HFFc6 (cell line): ENCODE data around the gene EXOC3L2. TPM values are rescaled to one million over a fixed set of nuclear protein-coding genes. Genes with fewer than 3 reads are reported as not detected.
"Not testable (repeated sequence)": the region's sequence is repeated elsewhere in the genome, so short reads cannot be mapped to it uniquely, and the experiment has no call there.

ENCODE experiments used
- DNase-seq: peaks from one replicate; pipeline ENCODE4 v3.0.0-alpha.2; 2018
- H3K27ac Mint-ChIP-seq: 2 replicates; pipeline ENCODE4 v1.8.0; 2020; ENCODE audit warnings: mild to moderate bottlenecking, mixed read lengths
- H3K27me3 Mint-ChIP-seq: 2 replicates; pipeline ENCODE4 v1.8.0; 2021; ENCODE audit warnings: mild to moderate bottlenecking, moderate library complexity, mixed read lengths; ENCODE audit not compliant: insufficient read depth
- H3K36me3 Mint-ChIP-seq: 2 replicates; pipeline ENCODE4 v1.8.0; 2021; ENCODE audit warnings: low read depth, mixed read lengths
- H3K4me1 Mint-ChIP-seq: 2 replicates; pipeline ENCODE4 v1.8.0; 2020; ENCODE audit warnings: low read depth, mixed read lengths
- H3K4me3 Mint-ChIP-seq: 2 replicates; pipeline ENCODE4 v1.8.0; 2020; ENCODE audit warnings: mild to moderate bottlenecking, moderate library complexity, mixed read lengths
- H3K9me3 Mint-ChIP-seq: 2 replicates; pipeline ENCODE4 v1.8.0; 2020; ENCODE audit warnings: mild to moderate bottlenecking, mixed read lengths
- total RNA-seq, 6 experiments: library from RNA; stranded (reverse); fragmentation: NEBNext Ultra II Directional; extraction: Animal tissue kit (Norgen Biotek cat#: 25700); gene quantifications; 2 replicates in 1 of 6; 3 replicates in 5 of 6; pipeline ENCODE4 v1.2.3, GENCODE V29; 2021
- TF ChIP-seq, protein P1 (sequence below): fragments of 200-600 bp; sonication (generic); IDR thresholded peaks from 2 replicates; pipeline ENCODE4 v1.5.0; 2021; ENCODE audit warnings: antibody characterized with exemption, mild to moderate bottlenecking

EXOC3L2 gene
- total RNA-seq, 6 experiments from 2014 or later = 0.10 TPM; not detected in 5

GRCh38 chr19:45275370-45275971 is 30.3 kb upstream of the EXOC3L2 start:
- no peaks in the 10 kb centered on the region for H3K9me3 Mint-ChIP-seq
- DNase-seq = no peak
- TF ChIP-seq, protein P1, sequence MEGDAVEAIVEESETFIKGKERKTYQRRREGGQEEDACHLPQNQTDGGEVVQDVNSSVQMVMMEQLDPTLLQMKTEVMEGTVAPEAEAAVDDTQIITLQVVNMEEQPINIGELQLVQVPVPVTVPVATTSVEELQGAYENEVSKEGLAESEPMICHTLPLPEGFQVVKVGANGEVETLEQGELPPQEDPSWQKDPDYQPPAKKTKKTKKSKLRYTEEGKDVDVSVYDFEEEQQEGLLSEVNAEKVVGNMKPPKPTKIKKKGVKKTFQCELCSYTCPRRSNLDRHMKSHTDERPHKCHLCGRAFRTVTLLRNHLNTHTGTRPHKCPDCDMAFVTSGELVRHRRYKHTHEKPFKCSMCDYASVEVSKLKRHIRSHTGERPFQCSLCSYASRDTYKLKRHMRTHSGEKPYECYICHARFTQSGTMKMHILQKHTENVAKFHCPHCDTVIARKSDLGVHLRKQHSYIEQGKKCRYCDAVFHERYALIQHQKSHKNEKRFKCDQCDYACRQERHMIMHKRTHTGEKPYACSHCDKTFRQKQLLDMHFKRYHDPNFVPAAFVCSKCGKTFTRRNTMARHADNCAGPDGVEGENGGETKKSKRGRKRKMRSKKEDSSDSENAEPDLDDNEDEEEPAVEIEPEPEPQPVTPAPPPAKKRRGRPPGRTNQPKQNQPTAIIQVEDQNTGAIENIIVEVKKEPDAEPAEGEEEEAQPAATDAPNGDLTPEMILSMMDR = no peak
- peaks cover 10% of the 10 kb centered on the region for H3K36me3 Mint-ChIP-seq
- no peaks in the 10 kb centered on the region; the same call in 1 of the 2 replicates for H3K27me3 Mint-ChIP-seq
- H3K4me1 Mint-ChIP-seq = no peaks in the 10 kb centered on the region
- no peak overlapping the region for H3K4me3 Mint-ChIP-seq
- H3K27ac Mint-ChIP-seq = no peak overlapping the region

DNA sequence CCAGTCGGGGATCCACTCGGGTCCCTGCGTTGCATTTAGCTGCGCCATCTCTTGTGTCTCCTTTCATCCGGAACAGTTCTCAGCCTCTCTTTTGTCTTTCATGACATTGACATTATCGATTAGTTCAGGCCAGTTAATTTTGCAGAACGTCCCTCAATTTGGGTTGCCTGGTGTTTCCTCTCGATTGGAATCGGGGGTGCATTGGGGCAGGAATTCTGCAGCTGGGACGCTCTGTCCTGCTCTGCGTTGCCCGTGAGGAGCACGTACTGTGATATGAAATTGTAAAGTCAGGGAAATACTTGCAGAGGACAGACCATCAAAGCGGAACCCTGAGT is 28.3 kb upstream of the EXOC3L2 start:
- TF ChIP-seq, protein P1 = no peak
- H3K36me3 Mint-ChIP-seq = peaks cover 10% of the 10 kb centered on the region
- no peak for DNase-seq
- no peaks in the 10 kb centered on the region for H3K9me3 Mint-ChIP-seq
- no peaks in the 10 kb centered on the region for H3K4me1 Mint-ChIP-seq
- H3K27ac Mint-ChIP-seq = no peak overlapping the region
- H3K27me3 Mint-ChIP-seq = peaks cover 1% of the 10 kb centered on the region; the same call in 1 of the 2 replicates
- H3K4me3 Mint-ChIP-seq = no peak overlapping the region

GRCh38 chr19:45271735-45272108 is 26.5 kb upstream of the EXOC3L2 start:
- Mint-ChIP-seq H3K27ac (no peak overlapping the region), H3K36me3 (peaks cover 10% of the 10 kb centered on the region), H3K4me3 (no peak overlapping the region), H3K27me3 (peaks cover 1% of the 10 kb centered on the region; the same call in 1 of the 2 replicates), H3K9me3 (no peaks in the 10 kb centered on the region), H3K4me1 (no peaks in the 10 kb centered on the region)
- DNase-seq = no peak
- TF ChIP-seq, protein P1 = no peak

DNA sequence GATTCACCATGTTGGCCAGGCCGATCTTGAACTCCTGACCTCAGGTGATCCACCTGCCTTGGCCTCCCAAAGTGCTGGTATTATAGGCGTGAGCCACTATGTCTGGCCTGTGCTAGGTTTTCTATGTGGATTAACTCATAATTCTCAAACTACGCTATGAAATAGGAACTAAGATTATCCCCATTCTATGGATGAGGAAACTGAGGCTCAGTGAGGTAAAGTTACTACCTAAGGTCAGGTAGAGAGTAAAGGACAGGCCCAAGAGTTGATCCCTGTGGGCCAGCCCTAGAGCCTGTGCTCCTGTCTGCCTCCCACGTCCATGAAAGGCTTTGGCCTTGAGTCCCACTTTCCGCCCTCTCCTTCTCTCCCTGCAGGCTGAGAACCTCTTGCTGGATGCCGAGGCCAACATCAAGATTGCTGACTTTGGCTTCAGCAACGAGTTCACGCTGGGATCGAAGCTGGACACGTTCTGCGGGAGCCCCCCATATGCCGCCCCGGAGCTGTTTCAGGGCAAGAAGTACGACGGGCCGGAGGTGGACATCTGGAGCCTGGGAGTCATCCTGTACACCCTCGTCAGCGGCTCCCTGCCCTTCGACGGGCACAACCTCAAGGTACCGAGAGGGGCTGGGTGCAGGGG is 26.0 kb upstream of the EXOC3L2 start:
- Mint-ChIP-seq H3K36me3 (peaks cover 10% of the 10 kb centered on the region), H3K4me3 (no peak overlapping the region), H3K27me3 (peaks cover 1% of the 10 kb centered on the region; the same call in 1 of the 2 replicates), H3K27ac (no peak overlapping the region), H3K4me1 (no peaks in the 10 kb centered on the region), H3K9me3 (no peaks in the 10 kb centered on the region)
- no peak for DNase-seq
- TF ChIP-seq, protein P1 = no peak

- not testable (repeated sequence) for DNase-seq, H3K4me1 Mint-ChIP-seq, H3K27ac Mint-ChIP-seq, H3K27me3 Mint-ChIP-seq, H3K4me3 Mint-ChIP-seq, H3K9me3 Mint-ChIP-seq
- H3K36me3 Mint-ChIP-seq = peaks cover 18% of the 10 kb centered on the region
Observed at GRCh38 chr19:45269939-45270338, 24.7 kb upstream of the EXOC3L2 start.

DNA sequence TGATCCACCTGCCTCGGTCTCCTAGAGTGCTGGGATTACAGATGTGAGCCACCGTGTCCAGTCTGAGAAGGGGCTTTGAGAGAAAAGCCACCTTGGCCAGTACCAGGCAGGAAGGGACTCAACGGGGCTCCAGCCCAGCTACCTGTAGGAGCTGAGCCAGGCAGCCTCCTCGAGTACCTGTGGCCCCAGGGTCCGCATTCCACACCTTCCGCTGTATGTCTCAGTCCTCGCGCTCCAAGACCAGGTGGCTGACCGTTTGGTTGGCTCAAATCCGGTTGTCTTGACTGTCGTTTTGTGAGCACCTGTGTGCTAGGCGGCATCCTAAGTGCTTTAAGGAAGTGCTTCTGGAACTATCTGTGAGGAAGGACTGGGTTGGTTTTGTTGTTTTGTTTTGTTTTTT is 22.1 kb upstream of the EXOC3L2 start:
- TF ChIP-seq, protein P1 = no peak
- no peaks in the 10 kb centered on the region for H3K9me3 Mint-ChIP-seq
- H3K27ac Mint-ChIP-seq = no peak overlapping the region
- no peak for DNase-seq
- H3K4me3 Mint-ChIP-seq = no peak overlapping the region
- H3K4me1 Mint-ChIP-seq = no peaks in the 10 kb centered on the region
- H3K36me3 Mint-ChIP-seq = peaks cover 14% of the 10 kb centered on the region
- peaks cover 1% of the 10 kb centered on the region; the same call in 1 of the 2 replicates for H3K27me3 Mint-ChIP-seq
